Activated gamma-delta T cell treated with Interleukin-2 at 50 U/mL for 16 hours (primary cell): ENCODE measurements around the gene SLC13A5.
"Not testable (repeated sequence)": the region's sequence is repeated elsewhere in the genome, so short reads cannot be mapped to it uniquely, and the experiment has no call there.

Source experiments
- DNase-seq: peaks from one replicate; pipeline ENCODE4 v3.0.0-alpha.2; 2020

The SLC13A5 gene

GRCh38 chr17:6658411-6658810, 54.8 kb downstream of the SLC13A5 start:
- DNase-seq = not testable (repeated sequence)

- DNase-seq = no peak
Measured at GRCh38 chr17:6657633-6658287, 55.4 kb downstream of the SLC13A5 start.

- DNase-seq = peak; percentile 58
Measured at GRCh38 chr17:6656797-6657632, 56.2 kb downstream of the SLC13A5 start.

- DNase-seq = not testable (repeated sequence)
Measured at GRCh38 chr17:6655732-6656361, 57.3 kb downstream of the SLC13A5 start.

GRCh38 chr17:6654841-6655731, 58.1 kb downstream of the SLC13A5 start:
- no peak for DNase-seq

- DNase-seq = no peak
Measured at GRCh38 chr17:6651919-6652452, 61.2 kb downstream of the SLC13A5 start.

GRCh38 chr17:6651354-6651918, 61.7 kb downstream of the SLC13A5 start, which contains the start of the genes C17orf100 and MED31:
TSS of gene C17orf100 (plus strand) at chr17:6651762. CDS start at chr17:6651914, 152 bp downstream.
TSS of gene MED31 (minus strand) at chr17:6651605. CDS start at chr17:6651528, 77 bp downstream.
- DNase-seq = peak; percentile 92

GRCh38 chr17:6648181-6648580, 65.0 kb downstream of the SLC13A5 start:
- DNase-seq = no peak

- no peak for DNase-seq
Measured at GRCh38 chr17:6643451-6644125, 69.6 kb downstream of the SLC13A5 start.

- no peak for DNase-seq
Measured at GRCh38 chr17:6642592-6642991, 70.6 kb downstream of the SLC13A5 start.

- no peak for DNase-seq
Measured at GRCh38 chr17:6641247-6641863, 71.8 kb downstream of the SLC13A5 start.

GRCh38 chr17:6640536-6641246, 72.5 kb downstream of the SLC13A5 start, which contains the start of the genes KIAA0753 and TXNDC17:
TSS of gene KIAA0753 (minus strand) at chr17:6640711. CDS start at chr17:6635103, 5,608 bp downstream.
TSS of gene TXNDC17 (plus strand) at chr17:6641060. CDS start at chr17:6641083, 23 bp downstream.
- peak; percentile 92 for DNase-seq

- DNase-seq = no peak
Measured at GRCh38 chr17:6639586-6640535, 73.3 kb downstream of the SLC13A5 start.

- no peak for DNase-seq
Measured at GRCh38 chr17:6639014-6639585, 74.1 kb downstream of the SLC13A5 start.

- no peak for DNase-seq
Measured at GRCh38 chr17:6638046-6638908, 74.9 kb downstream of the SLC13A5 start.

- no peak for DNase-seq
Measured at GRCh38 chr17:6637458-6637840, 75.7 kb downstream of the SLC13A5 start.
